Activated CD4-positive, alpha-beta T cell treated with anti-CD3 and anti-CD28 coated beads, Interleukin-10, Interleukin-2, amounts not matched to agents 100 ng/mL and 50 ng/mL, durations not matched to agents 16 hours and 8 hours (primary cell): ENCODE data around the gene CD300C.
"Not testable (repeated sequence)": the region's sequence is repeated elsewhere in the genome, so short reads cannot be mapped to it uniquely, and the experiment has no call there.

Source experiments
- DNase-seq: peaks from one replicate; pipeline ENCODE4 v3.0.0-alpha.2; 2020

Gene CD300C

DNA sequence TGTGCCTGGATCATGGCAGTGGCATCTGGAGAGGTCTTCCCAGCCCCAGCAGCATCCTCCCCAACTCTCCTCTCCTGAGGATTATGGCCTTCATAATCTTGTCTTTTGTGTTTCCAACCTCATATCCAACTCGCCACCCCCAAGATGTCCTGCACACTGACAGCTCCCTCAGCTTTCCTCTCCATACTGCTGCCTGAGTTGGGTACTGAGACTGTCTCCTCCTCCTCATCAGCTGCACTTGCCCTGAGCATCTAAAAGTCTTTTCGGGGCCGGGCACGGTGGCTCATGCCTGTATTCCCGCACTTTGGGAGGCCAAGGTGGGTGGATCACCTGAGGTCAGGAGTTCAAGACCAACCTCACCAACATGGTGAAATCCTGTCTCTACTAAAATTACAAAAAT, 16.7 kb downstream of the CD300C start:
- DNase-seq, result no peak

GRCh38 chr17:74528491-74529199, 17.3 kb downstream of the CD300C start:
- DNase-seq, result no peak

DNA sequence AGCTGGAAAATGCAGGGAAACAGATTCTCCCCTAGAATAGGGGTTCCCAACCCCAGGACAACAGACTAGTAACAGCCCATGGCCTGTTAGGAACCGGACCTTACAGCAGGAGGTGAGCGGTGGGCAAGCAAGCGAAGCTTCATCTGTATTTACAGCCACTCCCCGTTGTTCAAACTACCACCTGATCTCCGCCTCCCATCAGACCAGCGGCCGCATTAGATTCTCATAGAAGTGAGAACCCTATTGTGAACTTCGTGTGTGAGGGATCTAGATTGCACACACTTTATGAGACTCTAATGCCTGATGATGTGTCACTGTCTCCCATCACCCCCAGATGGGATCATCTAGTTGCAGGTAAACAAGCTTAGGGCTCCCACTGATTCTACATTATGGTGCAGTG, 18.2 kb downstream of the CD300C start:
- DNase-seq, result no peak

DNA sequence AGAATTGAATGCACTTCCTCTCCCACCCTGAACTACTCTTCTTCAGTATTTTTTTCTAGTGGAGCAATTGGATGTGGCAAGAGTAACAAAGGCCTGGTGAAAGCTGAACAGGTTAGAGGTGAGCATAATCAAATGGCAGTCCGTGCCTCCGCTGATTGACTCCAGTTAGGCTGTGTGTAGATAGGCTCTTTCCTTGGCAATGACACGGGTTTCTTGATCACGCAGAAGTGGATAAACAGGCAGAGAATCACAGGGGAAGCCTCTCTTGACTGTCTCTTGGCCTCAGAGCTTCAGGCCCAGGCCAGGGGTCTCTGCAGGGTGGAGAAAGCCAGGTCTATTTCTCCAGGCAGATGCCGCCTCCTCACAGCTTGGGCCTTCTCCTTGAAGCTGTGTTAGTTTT, 18.8 kb downstream of the CD300C start:
- DNase-seq, result no peak

DNA sequence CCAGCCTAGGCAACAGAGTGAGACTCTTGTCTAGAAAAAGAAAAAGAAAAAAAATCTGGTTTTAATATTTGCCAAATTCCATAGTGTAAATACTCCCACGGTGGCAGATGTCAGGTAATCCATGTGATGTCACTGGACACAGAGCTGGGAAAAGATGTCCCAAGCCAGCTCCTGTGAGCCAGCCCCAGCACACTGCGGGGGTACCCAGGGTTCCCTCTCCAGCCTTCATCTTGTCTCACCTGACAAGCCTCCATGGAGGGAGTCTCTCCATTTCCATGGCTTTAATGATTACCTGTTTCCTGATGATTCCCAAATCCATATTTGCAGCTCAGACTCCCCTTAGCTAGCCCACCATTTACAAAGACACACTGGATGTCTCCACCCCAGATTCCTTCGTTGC, 19.2 kb downstream of the CD300C start:
- no peak for DNase-seq

GRCh38 chr17:74525781-74526288, 20.1 kb downstream of the CD300C start:
- no peak for DNase-seq

DNA sequence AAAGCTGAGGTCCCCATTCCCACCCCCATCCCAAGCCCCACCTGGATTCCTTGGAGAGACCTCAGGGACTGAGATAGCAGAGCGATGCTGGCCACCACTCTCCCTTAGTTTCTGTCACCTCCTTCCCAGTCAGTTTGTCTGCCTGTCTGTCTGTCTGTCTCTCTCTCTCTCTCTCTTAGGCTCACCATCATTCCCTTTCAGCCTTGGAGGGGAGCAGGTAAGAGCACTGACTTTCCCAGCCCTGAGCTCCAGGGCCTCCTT, 20.5 kb downstream of the CD300C start:
- DNase-seq, result no peak

DNA sequence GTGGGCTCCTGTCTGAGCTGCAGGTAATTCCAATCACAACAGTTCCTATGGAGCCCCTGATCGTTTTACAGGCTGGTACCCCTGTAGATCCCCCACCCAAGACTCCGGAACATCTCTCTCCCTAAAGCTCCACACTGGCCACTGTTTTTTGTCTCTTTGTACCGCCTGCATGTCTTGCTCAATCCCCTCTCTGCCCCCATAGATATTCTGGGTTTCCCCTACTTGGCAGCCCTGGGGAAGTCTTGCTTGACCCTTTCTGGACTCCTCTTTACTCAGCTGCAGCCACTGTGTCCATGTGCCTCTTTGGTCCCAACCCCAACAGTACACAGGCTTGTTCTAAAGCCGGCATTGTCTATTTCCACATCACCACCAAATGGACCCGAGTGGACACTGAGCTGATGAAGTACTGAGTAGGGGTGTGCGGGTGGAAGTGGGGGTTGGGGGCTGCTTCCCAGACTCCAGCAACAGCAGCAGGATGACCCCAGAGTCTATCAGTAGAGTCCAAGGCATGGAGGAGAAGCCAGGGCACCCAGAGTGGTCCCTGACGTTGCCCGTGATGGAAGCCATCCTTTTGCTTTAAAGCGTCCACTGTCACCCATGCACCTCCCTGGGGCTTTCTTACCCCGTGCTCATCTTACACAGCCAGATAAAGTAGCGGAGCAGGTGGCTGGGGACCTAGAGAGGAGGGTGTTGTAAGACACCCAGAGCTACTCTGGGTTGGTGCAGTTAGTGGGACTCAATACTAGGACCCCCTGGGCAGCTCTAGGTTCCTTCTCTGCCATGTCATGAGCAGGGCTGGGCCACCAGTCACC, 21.1 kb downstream of the CD300C start:
- DNase-seq, result no peak

GRCh38 chr17:74523308-74523707, 22.6 kb downstream of the CD300C start:
- DNase-seq, result no peak

GRCh38 chr17:74522381-74523105, 23.4 kb downstream of the CD300C start:
- DNase-seq, result no peak

GRCh38 chr17:74521701-74522201, 24.2 kb downstream of the CD300C start:
- DNase-seq, result no peak

DNA sequence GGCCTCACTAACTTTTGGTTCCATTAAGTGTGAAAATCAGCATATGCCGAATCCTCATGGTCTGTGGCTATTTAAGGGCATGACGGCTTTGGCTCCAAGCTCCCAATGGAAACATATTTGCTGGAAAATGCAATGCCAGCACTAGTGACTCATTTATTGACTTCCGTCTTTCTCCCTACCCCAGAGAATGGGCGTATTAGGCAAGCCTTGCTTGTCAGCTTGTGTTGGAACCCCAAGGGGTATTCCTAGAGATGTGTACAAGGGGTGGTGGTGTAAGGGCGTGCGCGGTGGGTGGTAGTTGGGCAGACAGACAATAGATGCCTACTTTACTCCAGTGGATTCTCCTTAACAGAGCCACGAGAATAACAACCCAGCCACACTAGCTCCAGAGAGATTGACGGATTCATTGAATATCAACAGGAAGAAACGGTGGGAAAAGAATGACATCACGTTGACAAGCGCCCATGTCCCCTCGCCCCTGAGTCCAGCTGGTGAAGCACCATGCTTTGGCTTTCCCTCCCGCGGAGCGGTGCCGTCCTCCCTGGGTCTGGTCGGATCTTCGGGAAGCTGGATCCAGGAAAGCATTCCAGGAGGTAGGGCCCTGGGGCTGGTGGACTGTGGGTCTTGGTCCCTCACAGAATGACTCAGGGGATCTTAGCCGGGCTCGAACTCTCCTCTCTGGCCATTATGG, 25.0 kb downstream of the CD300C start:
- no peak for DNase-seq

DNA sequence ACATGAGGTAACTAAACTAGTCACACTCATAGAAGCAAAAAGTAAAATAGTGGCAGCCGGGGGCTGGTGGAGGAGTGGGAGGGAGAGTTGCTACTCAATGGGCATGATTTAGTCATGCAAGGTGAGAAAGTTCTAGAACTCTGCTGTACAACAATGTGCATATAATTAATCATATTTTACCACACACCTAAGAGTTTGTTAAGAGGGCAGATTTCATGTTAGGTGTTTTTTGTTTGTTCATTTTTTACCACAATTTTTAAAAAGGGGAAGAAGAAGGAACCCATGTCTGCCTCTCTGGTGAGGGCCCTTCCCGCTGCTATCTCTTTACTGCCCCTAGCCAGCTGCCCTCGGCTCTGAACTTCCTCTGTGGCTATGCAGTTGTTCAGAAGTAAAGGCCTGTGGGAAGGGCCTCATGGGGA, 25.9 kb downstream of the CD300C start:
- no peak for DNase-seq

DNA sequence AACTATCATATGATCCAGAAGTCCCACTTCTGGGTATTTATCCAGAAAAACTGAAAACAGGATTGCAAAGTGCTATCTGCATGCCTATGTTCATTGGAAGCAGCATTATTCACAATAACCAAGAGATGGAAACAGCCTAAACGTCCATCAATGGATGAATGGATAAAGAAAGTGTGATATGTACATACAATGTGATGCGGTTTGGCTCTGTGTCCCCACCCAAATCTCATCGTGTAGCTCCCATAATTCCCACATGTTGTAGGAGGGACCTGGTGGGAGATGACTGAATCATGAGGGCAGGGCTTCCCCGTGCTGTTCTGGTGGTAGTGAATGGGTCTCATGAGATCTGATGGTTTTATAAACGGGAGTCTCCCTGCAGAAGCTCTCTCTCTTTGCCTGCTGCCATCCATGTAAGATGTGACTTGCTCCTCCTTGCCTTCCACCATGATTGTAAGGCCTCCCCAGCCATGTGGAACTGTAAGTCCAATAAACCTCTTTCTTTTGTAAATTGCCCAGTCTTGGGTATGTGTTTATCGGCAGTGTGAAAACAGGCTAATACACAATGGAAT, 27.4 kb downstream of the CD300C start:
- not testable (repeated sequence) for DNase-seq

GRCh38 chr17:74516561-74517328, 29.2 kb downstream of the CD300C start:
- no peak for DNase-seq

DNA sequence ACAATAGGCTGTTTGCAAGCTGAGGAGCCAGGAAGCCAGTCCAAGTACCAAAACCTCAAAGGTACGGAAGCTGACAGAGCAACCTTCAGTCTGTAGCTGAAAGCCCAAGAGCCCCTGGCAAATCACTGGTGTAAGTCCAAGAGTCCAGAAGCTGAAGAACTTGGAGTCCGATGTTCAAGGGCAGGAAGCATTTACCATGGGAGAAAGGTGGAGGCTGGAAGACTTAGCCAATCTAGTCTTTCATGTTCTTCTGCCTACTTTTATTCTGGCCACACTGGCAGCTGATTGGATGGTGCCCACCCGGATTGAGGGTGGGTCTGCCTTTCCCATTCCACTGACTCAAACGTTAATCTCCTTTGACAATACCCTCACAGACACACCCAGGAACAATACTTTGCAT, 30.0 kb downstream of the CD300C start:
- DNase-seq, result no peak

DNA sequence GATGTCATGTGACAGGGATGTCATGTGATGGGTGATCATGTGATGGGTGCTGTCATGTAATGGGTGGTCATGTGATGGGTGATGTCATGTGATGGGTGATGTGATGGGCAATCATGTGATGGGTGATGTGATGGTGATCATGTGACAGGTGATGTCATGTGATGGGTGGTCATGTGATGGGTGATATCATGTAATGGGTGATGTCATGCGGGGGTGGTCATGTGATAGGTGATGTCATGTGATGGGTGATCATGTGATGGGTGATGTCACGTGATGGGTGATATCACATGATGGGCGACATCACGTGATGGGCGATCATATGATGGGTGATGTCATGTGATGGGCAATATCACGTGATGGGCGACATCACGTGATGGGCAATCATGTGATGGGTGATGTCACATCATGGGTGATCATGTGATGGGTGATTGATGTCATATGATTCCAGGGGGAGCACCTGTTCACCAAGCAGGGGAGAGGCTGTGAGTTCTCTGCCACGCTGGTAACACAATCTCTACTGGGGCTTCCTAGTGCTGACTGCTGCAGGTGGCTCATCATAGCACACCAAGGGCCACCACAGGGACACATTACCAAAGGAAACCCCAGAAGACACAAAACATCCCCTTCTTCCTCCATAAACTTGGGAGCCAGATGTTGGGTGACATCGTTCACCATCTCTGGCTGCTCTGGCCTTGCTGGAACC, 31.1 kb downstream of the CD300C start:
- DNase-seq, result no peak

GRCh38 chr17:74513987-74514631, 31.8 kb downstream of the CD300C start:
- DNase-seq, result peak; percentile 50

DNA sequence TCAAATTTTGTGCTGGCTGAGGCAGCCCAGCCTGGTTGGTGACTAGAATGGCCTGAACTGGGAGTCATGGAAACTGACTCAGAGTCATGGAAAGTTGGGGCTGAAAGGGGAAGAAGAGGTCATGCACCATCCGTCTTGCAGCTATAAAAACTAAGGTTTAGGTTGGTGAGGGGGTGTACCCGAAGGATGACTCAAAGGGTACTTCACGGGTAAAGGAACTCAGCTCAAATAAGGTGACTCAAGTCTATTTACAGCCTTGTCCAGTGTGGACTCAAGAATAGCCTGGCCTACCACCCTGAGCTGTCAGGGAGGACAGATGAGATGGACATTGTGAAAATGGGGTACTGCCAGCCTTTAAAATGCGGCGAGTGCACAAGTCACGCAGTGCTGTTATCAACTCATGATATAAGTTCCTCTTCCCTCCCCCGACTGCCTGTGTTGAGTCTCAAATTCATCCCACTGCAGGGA, 33.3 kb downstream of the CD300C start:
- peak; percentile 16 for DNase-seq

GRCh38 chr17:74512036-74512435, 33.9 kb downstream of the CD300C start:
- DNase-seq, result no peak

DNA sequence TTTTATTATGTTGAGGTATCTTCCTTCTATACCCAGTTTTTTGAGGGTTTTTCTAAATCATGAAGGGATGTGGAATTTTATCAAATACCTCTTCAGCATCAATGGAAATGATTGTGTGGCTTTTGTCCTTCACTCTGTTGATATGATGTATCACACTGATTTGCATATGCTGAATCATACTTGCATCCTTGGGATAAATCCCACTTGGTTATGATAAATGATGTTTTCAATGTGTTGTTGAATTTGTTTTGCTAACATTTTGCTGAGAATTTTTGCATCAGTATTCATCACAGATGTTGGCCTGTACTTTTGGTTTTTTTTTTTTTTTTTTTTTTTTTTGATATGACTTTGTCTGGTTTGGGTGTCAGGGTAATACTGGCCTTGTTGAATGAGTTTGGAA, 37.8 kb downstream of the CD300C start:
- DNase-seq, result no peak
